Endodermal cell (in vitro differentiated cells): Measurements from ENCODE around the gene DTNBP1. TPM values are rescaled to one million over a fixed set of nuclear protein-coding genes. Genes with fewer than 3 reads are reported as not detected.

Experiments
- DNase-seq: peaks from one replicate; pipeline ENCODE4 v3.0.0-alpha.2; 2017
- H3K27ac ChIP-seq: 2 replicates; pipeline ENCODE4 v1.5.1; 2013; ENCODE audit warnings: mild to moderate bottlenecking, low read depth, low read length, moderate library complexity
- H3K27me3 ChIP-seq: 2 replicates; pipeline ENCODE4 v1.6.1; 2013; ENCODE audit warnings: mild to moderate bottlenecking, low read length, moderate library complexity; ENCODE audit not compliant: insufficient read depth, control insufficient read depth, poor library complexity, severe bottlenecking
- H3K36me3 ChIP-seq: 2 replicates; pipeline ENCODE4 v1.7.0; 2013; ENCODE audit warnings: mild to moderate bottlenecking, low read length, moderate library complexity; ENCODE audit not compliant: control insufficient read depth, insufficient read depth
- H3K4me1 ChIP-seq: one replicate; pipeline ENCODE4 v1.7.0; 2013; ENCODE audit warnings: low read length; ENCODE audit not compliant: control insufficient read depth, insufficient read depth
- H3K4me3 ChIP-seq: 2 replicates; pipeline ENCODE4 v1.5.1; 2013; ENCODE audit warnings: mild to moderate bottlenecking, low read length, moderate library complexity
- H3K9ac ChIP-seq: 2 replicates; pipeline ENCODE4 v1.6.1; 2013; ENCODE audit warnings: mild to moderate bottlenecking, low read length, moderate library complexity; ENCODE audit not compliant: poor library complexity, severe bottlenecking; ENCODE audit errors: extremely low read depth
- H3K9me3 ChIP-seq: 2 replicates; pipeline ENCODE4 v1.6.1; 2013; ENCODE audit warnings: mild to moderate bottlenecking, low read length, moderate library complexity; ENCODE audit not compliant: control insufficient read depth
- H3K27ac Mint-ChIP-seq: 2 replicates; pipeline ENCODE4 v1.8.0; 2020; ENCODE audit warnings: mixed read lengths
- H3K27me3 Mint-ChIP-seq: 2 replicates; pipeline ENCODE4 v1.8.0; 2021; ENCODE audit warnings: mild to moderate bottlenecking, mixed read lengths; ENCODE audit not compliant: insufficient read depth
- H3K36me3 Mint-ChIP-seq: 2 replicates; pipeline ENCODE4 v1.8.0; 2020; ENCODE audit warnings: low read depth, mixed read lengths
- H3K4me1 Mint-ChIP-seq: 2 replicates; pipeline ENCODE4 v1.8.0; 2020; ENCODE audit warnings: mixed read lengths
- H3K4me3 Mint-ChIP-seq: 2 replicates; pipeline ENCODE4 v1.8.0; 2020; ENCODE audit warnings: mild to moderate bottlenecking, moderate library complexity, mixed read lengths
- H3K9me3 Mint-ChIP-seq: 2 replicates; pipeline ENCODE4 v1.8.0; 2020; ENCODE audit warnings: mild to moderate bottlenecking, mixed read lengths
- CTCF ChIP-seq: fragments of 200-600 bp; sonication (generic); conservative IDR thresholded peaks from 2 replicates; pipeline ENCODE4 v1.5.0; 2021; ENCODE audit warnings: antibody characterized with exemption, mild to moderate bottlenecking
- WGBS, 2 experiments: methylation state at CpG; one replicate each; pipeline versions ENCODE4 v1.1.5 to v1.1.7; 2013; ENCODE audit warnings: missing lambda C conversion rate in 2 of 2, mixed read lengths in 1 of 2; ENCODE audit not compliant: insufficient coverage in 1 of 2, insufficient read length in 1 of 2; 5-methylcytosine and 5-hydroxymethylcytosine counted together
- total RNA-seq, 2 donors: library from RNA; stranded (reverse); fragmentation: NEBNext Ultra II Directional in 1 of 2; extraction: Animal tissue kit (Norgen Biotek cat#: 25700) in 1 of 2; gene quantifications; 2 replicates in 1 of 2; 3 replicates in 1 of 2; pipeline ENCODE4 v1.2.1, GENCODE V29; 2021

DTNBP1 gene
- total RNA-seq, 2 donors from 2014 or later: 14.1 to 31.4 TPM

- H3K9ac ChIP-seq: no peak overlapping the region
- Mint-ChIP-seq H3K27ac (no peak overlapping the region), H3K36me3 (peaks cover 3% of the 10 kb centered on the region)
These were observed 473 bp upstream of the DTNBP1 start for GRCh38 chr6:15663130-15663871.

GRCh38 chr6:15661853-15662325 lies 939 bp downstream of the DTNBP1 start:
- Histone ChIP-seq H3K36me3 (no peaks in the 10 kb centered on the region), H3K9ac (peak overlapping the region; percentile 37), H3K9me3 (no peaks in the 10 kb centered on the region), H3K4me3 (peak overlapping the region; percentile 85), H3K4me1 (no peaks in the 10 kb centered on the region), H3K27ac (no peak overlapping the region), H3K27me3 (peaks cover 12% of the 10 kb centered on the region)
- peaks cover 3% of the 10 kb centered on the region for H3K36me3 Mint-ChIP-seq
- DNase-seq: no peak
- H3K9me3 Mint-ChIP-seq: no peaks in the 10 kb centered on the region
- H3K27ac Mint-ChIP-seq: peak overlapping the region; percentile 61
- WGBS, 2 experiments: 17 to 21% methylated on average over 24 to 26 of the region's 26 CpGs
- peak overlapping the region; percentile 73 for H3K4me3 Mint-ChIP-seq
- no peak for TF ChIP-seq CTCF
- peaks cover 31% of the 10 kb centered on the region for H3K27me3 Mint-ChIP-seq
- H3K4me1 Mint-ChIP-seq: peaks cover 9% of the 10 kb centered on the region

More at GRCh38 chr6:15663130-15663871, 473 bp upstream of the DTNBP1 start:
- WGBS, 2 experiments: 56 to 58% methylated on average over 15 to 18 of the region's 18 CpGs
- H3K4me1 Mint-ChIP-seq: peaks cover 6% of the 10 kb centered on the region
- Histone ChIP-seq H3K27me3 (peaks cover 18% of the 10 kb centered on the region), H3K36me3 (no peaks in the 10 kb centered on the region), H3K9me3 (no peaks in the 10 kb centered on the region), H3K4me1 (no peaks in the 10 kb centered on the region), H3K27ac (no peak overlapping the region), H3K4me3 (peak overlapping the region; percentile 85)
- H3K4me3 Mint-ChIP-seq: peak overlapping the region; percentile 73
- peaks cover 32% of the 10 kb centered on the region for H3K27me3 Mint-ChIP-seq
- no peak for DNase-seq
- no peaks in the 10 kb centered on the region for H3K9me3 Mint-ChIP-seq
- TF ChIP-seq CTCF: no peak

- H3K4me1 Mint-ChIP-seq: peaks cover 9% of the 10 kb centered on the region
- Histone ChIP-seq H3K4me3 (no peak overlapping the region), H3K27me3 (peaks cover 11% of the 10 kb centered on the region), H3K27ac (no peak overlapping the region), H3K9ac (no peak overlapping the region), H3K4me1 (no peaks in the 10 kb centered on the region), H3K36me3 (no peaks in the 10 kb centered on the region), H3K9me3 (no peaks in the 10 kb centered on the region)
- H3K4me3 Mint-ChIP-seq: no peak overlapping the region
- no peak for DNase-seq
- H3K27ac Mint-ChIP-seq: no peak overlapping the region
- TF ChIP-seq CTCF: no peak
- peaks cover 3% of the 10 kb centered on the region for H3K36me3 Mint-ChIP-seq
- WGBS, 2 experiments: 87 to 93% methylated on average over 4 to 7 of the region's 7 CpGs
- H3K9me3 Mint-ChIP-seq: no peaks in the 10 kb centered on the region
- peaks cover 13% of the 10 kb centered on the region for H3K27me3 Mint-ChIP-seq
These were observed 3.6 kb downstream of the DTNBP1 start for GRCh38 chr6:15659181-15659580.
